Loucy (cell line): ENCODE data around the gene IL7R.

Experiments
- H2AFZ ChIP-seq: fragments of 200-600 bp; sonication (generic); 2 replicates; pipeline ENCODE4 v1.6.0; 2016; ENCODE audit warnings: antibody characterized with exemption, mild to moderate bottlenecking, low read length, moderate library complexity
- H3F3A ChIP-seq: fragments of 200-600 bp; 2 replicates; pipeline ENCODE4 v1.6.0; 2016; ENCODE audit warnings: antibody characterized with exemption, low read depth, mild to moderate bottlenecking
- H3K27me3 ChIP-seq: fragments of 200-600 bp; sonication (generic); 2 replicates; pipeline ENCODE4 v1.6.1; 2014; ENCODE audit warnings: low read length, mild to moderate bottlenecking; ENCODE audit not compliant: insufficient read depth, poor library complexity, severe bottlenecking
- H3K36me3 ChIP-seq: fragments of 200-600 bp; sonication (generic); 2 replicates; pipeline ENCODE4 v1.6.1; 2016; ENCODE audit warnings: low read length; ENCODE audit not compliant: insufficient read depth
- H3K4me1 ChIP-seq: fragments of 200-600 bp; sonication (generic); 2 replicates; pipeline ENCODE4 v1.5.1; 2014; ENCODE audit warnings: low read length, mild to moderate bottlenecking; ENCODE audit not compliant: insufficient read depth, poor library complexity, severe bottlenecking
- H3K4me2 ChIP-seq: fragments of 200-600 bp; sonication (generic); 2 replicates; pipeline ENCODE4 v1.6.0; 2014; ENCODE audit warnings: antibody characterized with exemption, low read length, low read depth, mild to moderate bottlenecking; ENCODE audit not compliant: poor library complexity, severe bottlenecking
- H3K4me3 ChIP-seq: fragments of 200-600 bp; sonication (generic); 2 replicates; pipeline ENCODE4 v1.5.1; 2014; ENCODE audit warnings: low read length, mild to moderate bottlenecking, mixed read lengths; ENCODE audit not compliant: poor library complexity, severe bottlenecking
- H3K79me2 ChIP-seq: fragments of 200-600 bp; sonication (generic); 2 replicates; pipeline ENCODE4 v1.6.1; 2014; ENCODE audit warnings: low read length; ENCODE audit not compliant: insufficient read depth
- H3K9ac ChIP-seq: fragments of 200-600 bp; sonication (generic); 2 replicates; pipeline ENCODE4 v1.6.0; 2014; ENCODE audit warnings: mild to moderate bottlenecking, low read depth, low read length, moderate library complexity; ENCODE audit not compliant: poor library complexity, severe bottlenecking
- H3K9me2 ChIP-seq: fragments of 200-600 bp; sonication (generic); replicated peaks from 2 replicates; pipeline ENCODE4 v1.6.1; 2016; ENCODE audit warnings: low read depth, low read length, mixed read lengths
- H3K9me3 ChIP-seq: fragments of 200-600 bp; sonication (generic); 2 replicates; pipeline ENCODE4 v1.6.1; 2014; ENCODE audit warnings: mild to moderate bottlenecking, antibody characterized with exemption, low read length, low read depth; ENCODE audit not compliant: insufficient read depth
- H4K20me1 ChIP-seq: fragments of 200-600 bp; sonication (generic); 2 replicates; pipeline ENCODE4 v1.6.0; 2014; ENCODE audit warnings: antibody characterized with exemption, low read length, mild to moderate bottlenecking; ENCODE audit not compliant: insufficient read depth, poor library complexity, severe bottlenecking
- EZH2phosphoT487 ChIP-seq: fragments of 200-600 bp; IDR thresholded peaks from 2 replicates; pipeline ENCODE4 v1.6.1; 2018; ENCODE audit warnings: antibody characterized with exemption, mild to moderate bottlenecking, moderate library complexity, borderline replicate concordance
- TF ChIP-seq, protein P1 (sequence below): fragments of 200-600 bp; sonication (generic); conservative IDR thresholded peaks from 2 replicates; pipeline ENCODE4 v1.5.1; 2014; ENCODE audit warnings: mild to moderate bottlenecking, antibody characterized with exemption, low read length

IL7R gene

DNA sequence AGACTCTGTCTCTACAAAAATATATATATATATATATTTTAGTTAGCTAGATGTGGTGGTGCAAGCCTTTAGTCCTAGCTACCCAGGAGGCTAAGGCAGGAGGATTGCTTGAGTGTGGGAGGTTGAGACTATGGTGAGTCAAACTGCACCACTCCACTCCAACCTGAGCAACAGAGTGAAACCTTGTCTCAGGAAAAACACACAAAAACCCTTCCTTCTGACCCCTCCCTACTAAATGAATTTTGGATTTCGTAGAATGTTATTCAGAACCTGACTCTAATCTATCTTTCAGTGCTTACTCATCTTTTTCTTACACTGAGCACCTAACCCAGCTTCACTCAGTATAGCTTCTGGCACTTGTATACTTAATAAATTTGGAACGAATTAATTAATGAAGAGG, 35.2 kb upstream of the IL7R start:
- no peaks in the 10 kb centered on the region for H3K4me1 ChIP-seq
- no peaks in the 10 kb centered on the region for H4K20me1 ChIP-seq
- TF ChIP-seq EZH2phosphoT487, result no peak
- TF ChIP-seq, protein P1, sequence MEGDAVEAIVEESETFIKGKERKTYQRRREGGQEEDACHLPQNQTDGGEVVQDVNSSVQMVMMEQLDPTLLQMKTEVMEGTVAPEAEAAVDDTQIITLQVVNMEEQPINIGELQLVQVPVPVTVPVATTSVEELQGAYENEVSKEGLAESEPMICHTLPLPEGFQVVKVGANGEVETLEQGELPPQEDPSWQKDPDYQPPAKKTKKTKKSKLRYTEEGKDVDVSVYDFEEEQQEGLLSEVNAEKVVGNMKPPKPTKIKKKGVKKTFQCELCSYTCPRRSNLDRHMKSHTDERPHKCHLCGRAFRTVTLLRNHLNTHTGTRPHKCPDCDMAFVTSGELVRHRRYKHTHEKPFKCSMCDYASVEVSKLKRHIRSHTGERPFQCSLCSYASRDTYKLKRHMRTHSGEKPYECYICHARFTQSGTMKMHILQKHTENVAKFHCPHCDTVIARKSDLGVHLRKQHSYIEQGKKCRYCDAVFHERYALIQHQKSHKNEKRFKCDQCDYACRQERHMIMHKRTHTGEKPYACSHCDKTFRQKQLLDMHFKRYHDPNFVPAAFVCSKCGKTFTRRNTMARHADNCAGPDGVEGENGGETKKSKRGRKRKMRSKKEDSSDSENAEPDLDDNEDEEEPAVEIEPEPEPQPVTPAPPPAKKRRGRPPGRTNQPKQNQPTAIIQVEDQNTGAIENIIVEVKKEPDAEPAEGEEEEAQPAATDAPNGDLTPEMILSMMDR, result no peak
- no peak overlapping the region for H2AFZ ChIP-seq
- H3K36me3 ChIP-seq, result no peaks in the 10 kb centered on the region
- H3K79me2 ChIP-seq, result no peaks in the 10 kb centered on the region
- no peak overlapping the region for H3K4me2 ChIP-seq
- H3K9me3 ChIP-seq, result no peaks in the 10 kb centered on the region
- no peaks in the 10 kb centered on the region for H3K27me3 ChIP-seq
- H3K9me2 ChIP-seq, result no peaks in the 10 kb centered on the region
- no peak overlapping the region for H3K4me3 ChIP-seq
- H3F3A ChIP-seq, result no peaks in the 10 kb centered on the region
- no peak overlapping the region for H3K9ac ChIP-seq

DNA sequence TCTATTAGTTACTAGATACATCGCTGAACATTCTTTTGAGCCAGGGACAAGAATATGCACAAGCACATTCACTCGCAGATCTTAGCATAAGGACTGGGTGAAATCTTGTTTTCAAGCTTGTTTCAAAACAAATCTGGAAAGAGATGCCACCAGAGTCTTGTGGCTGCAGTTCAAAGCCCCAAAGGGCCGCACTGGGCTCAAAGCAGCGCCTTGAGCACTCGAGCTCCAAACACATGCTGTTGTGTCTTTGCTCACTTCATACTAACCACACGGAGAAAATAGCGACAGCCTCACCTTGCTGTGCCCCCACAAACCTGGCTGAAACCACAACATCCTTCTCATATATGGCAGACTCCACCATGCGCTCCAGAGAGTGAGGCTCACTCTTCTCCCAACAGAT, 34.2 kb upstream of the IL7R start:
- no peaks in the 10 kb centered on the region for H3K9me3 ChIP-seq
- TF ChIP-seq, protein P1, result no peak
- no peak for TF ChIP-seq EZH2phosphoT487
- no peak overlapping the region for H3K4me2 ChIP-seq
- H4K20me1 ChIP-seq, result no peaks in the 10 kb centered on the region
- no peaks in the 10 kb centered on the region for H3F3A ChIP-seq
- no peaks in the 10 kb centered on the region for H3K36me3 ChIP-seq
- no peaks in the 10 kb centered on the region for H3K27me3 ChIP-seq
- no peaks in the 10 kb centered on the region for H3K9me2 ChIP-seq
- H3K4me1 ChIP-seq, result no peaks in the 10 kb centered on the region
- no peaks in the 10 kb centered on the region for H3K79me2 ChIP-seq
- no peak overlapping the region for H2AFZ ChIP-seq
- no peak overlapping the region for H3K9ac ChIP-seq
- no peak overlapping the region for H3K4me3 ChIP-seq

DNA sequence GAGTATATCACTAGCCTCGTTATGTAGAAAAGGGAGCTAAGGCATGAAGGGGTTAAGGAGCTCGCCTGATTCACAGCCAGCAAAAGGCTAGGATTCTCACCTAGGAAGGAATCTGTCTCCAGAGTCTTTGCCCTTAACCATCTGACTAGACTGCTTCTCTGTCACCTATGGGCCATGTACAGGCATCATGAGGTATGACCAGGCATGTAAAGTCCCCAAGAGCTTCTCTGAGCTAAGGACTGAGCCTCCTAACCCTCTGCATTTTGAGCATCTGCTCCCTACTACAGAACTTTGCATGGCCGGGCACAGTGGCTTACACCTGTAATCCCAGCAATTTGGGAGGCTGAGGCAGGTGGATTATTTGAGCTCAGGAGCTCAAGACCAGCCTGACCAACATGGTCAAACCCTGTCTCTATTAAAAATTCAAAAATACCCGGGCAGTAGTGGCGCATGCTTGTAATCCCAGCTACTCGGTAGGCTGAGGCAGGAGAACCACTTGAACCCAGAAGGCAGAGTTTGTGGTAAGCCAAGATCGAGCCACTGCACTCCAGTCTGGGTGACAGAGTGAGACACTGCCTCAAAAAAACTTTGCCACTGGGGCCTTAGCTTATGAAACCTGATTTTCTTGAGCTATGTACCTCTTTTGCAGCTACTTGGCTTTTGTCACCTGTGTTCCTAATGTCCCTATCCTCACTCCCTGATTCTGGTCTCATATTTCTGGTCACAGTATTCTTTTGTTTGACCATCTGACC, 33.2 kb upstream of the IL7R start:
- Histone ChIP-seq H4K20me1 (no peaks in the 10 kb centered on the region), H3K4me3 (no peak overlapping the region), H3K4me2 (no peak overlapping the region), H3K27me3 (no peaks in the 10 kb centered on the region), H3K4me1 (no peaks in the 10 kb centered on the region), H3K9ac (no peak overlapping the region), H3K9me2 (no peaks in the 10 kb centered on the region), H3F3A (no peaks in the 10 kb centered on the region), H3K9me3 (no peaks in the 10 kb centered on the region), H3K36me3 (no peaks in the 10 kb centered on the region), H3K79me2 (no peaks in the 10 kb centered on the region), H2AFZ (no peak overlapping the region)
- no peak for TF ChIP-seq EZH2phosphoT487
- TF ChIP-seq, protein P1, result no peak
